Adipocyte (in vitro differentiated cells): ENCODE measurements around the gene VOPP1.

Experiments used
- DNase-seq: peaks from one replicate; pipeline ENCODE4 v3.0.0-alpha.2; 2015; ENCODE audit warnings: low read depth
- H3K27me3 ChIP-seq: replicated peaks from 2 replicates; pipeline ENCODE4 v1.7.0; 2013; ENCODE audit warnings: mild to moderate bottlenecking, low read length, moderate library complexity; ENCODE audit not compliant: control insufficient read depth, insufficient read depth
- H3K36me3 ChIP-seq: 2 replicates; pipeline ENCODE4 v1.7.0; 2013; ENCODE audit warnings: low read length, mild to moderate bottlenecking, moderate library complexity; ENCODE audit not compliant: control insufficient read depth, insufficient read depth, severe bottlenecking
- H3K4me1 ChIP-seq: 2 replicates; pipeline ENCODE4 v1.7.0; 2013; ENCODE audit warnings: mild to moderate bottlenecking, low read length, moderate library complexity; ENCODE audit not compliant: control insufficient read depth, insufficient read depth
- H3K4me3 ChIP-seq: 2 replicates; pipeline ENCODE4 v1.7.0; 2013; ENCODE audit warnings: mild to moderate bottlenecking, low read length, moderate library complexity
- H3K9ac ChIP-seq: 2 replicates; pipeline ENCODE4 v1.7.0; 2013; ENCODE audit warnings: mild to moderate bottlenecking, low read length, moderate library complexity
- H3K9me3 ChIP-seq: 2 replicates; pipeline ENCODE4 v1.7.0; 2013; ENCODE audit warnings: mild to moderate bottlenecking, low read length, moderate library complexity; ENCODE audit not compliant: control insufficient read depth

VOPP1 gene

GRCh38 chr7:55449992-55450535, 122.2 kb downstream of the VOPP1 start:
- Histone ChIP-seq H3K4me1 (peaks cover 29% of the 10 kb centered on the region), H3K27me3 (no peaks in the 10 kb centered on the region), H3K36me3 (no peaks in the 10 kb centered on the region), H3K4me3 (no peak overlapping the region), H3K9ac (no peak overlapping the region), H3K9me3 (no peaks in the 10 kb centered on the region)
- DNase-seq = no peak

- no peaks in the 10 kb centered on the region for H3K36me3 ChIP-seq
- no peak overlapping the region for H3K4me3 ChIP-seq
- H3K9me3 ChIP-seq = no peaks in the 10 kb centered on the region
- H3K9ac ChIP-seq = peak overlapping the region; percentile 9
- H3K4me1 ChIP-seq = peaks cover 34% of the 10 kb centered on the region
- H3K27me3 ChIP-seq = no peaks in the 10 kb centered on the region
- no peak for DNase-seq
Observed at GRCh38 chr7:55449205-55449991, 122.9 kb downstream of the VOPP1 start.

DNA sequence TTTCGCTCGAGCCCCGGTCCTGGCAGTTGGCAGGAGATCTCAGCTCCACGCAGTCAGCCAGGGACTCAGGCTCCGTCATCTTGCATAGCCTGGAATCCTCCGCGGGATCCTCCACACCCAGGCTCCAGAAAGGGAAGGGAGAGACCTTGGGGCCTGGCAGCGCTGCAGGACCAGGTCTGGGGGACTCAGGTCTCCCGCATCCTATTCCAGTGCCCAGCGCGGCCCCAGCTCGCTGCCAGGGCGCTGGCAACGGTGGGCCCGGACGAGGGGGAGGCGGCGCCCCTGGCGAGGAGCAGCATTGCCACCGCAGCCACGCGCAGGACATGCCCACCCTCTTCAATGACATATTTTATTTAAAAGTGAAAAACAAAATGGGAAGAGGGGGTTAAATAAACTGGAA, 123.8 kb downstream of the VOPP1 start:
- H3K9ac ChIP-seq = peak overlapping the region; percentile 9

DNA sequence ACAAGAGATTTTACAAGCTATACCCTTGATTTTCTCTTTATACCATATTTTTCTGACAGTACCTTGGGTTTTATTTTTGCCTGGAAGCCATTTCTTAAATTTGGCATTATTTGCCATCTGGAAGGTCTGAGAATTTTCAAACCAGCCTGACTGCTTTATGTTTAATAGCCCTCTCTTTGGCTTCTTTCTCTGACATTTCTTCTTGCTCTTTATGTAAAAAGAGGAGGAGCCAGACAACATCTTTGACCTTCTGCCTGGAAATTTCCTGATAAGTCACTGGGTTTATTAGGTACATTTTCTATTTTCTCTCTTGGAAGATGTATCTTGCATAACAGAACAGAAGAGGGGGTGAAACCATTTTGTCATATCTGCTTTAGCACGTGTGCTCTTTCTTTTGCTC, 127.5 kb downstream of the VOPP1 start:
- Histone ChIP-seq H3K4me1 (peaks cover 44% of the 10 kb centered on the region), H3K4me3 (no peak overlapping the region), H3K9me3 (no peaks in the 10 kb centered on the region), H3K27me3 (no peaks in the 10 kb centered on the region), H3K36me3 (no peaks in the 10 kb centered on the region), H3K9ac (no peak overlapping the region)
- DNase-seq = no peak

More for the DNA sequence above, 123.8 kb downstream of the VOPP1 start:
- Histone ChIP-seq H3K4me3 (no peak overlapping the region), H3K36me3 (no peaks in the 10 kb centered on the region), H3K4me1 (peaks cover 34% of the 10 kb centered on the region), H3K9me3 (no peaks in the 10 kb centered on the region), H3K27me3 (no peaks in the 10 kb centered on the region)
- no peak for DNase-seq

- H3K4me3 ChIP-seq = no peak overlapping the region
- no peaks in the 10 kb centered on the region for H3K27me3 ChIP-seq
- no peak overlapping the region for H3K9ac ChIP-seq
- no peaks in the 10 kb centered on the region for H3K9me3 ChIP-seq
- H3K36me3 ChIP-seq = no peaks in the 10 kb centered on the region
- DNase-seq = peak; percentile 53
- peaks cover 41% of the 10 kb centered on the region for H3K4me1 ChIP-seq
Observed at GRCh38 chr7:55441774-55442522, 130.4 kb downstream of the VOPP1 start.

- no peak overlapping the region for H3K9ac ChIP-seq
- H3K4me3 ChIP-seq = no peak overlapping the region
- H3K27me3 ChIP-seq = no peaks in the 10 kb centered on the region
- no peaks in the 10 kb centered on the region for H3K9me3 ChIP-seq
- peaks cover 33% of the 10 kb centered on the region for H3K4me1 ChIP-seq
- no peaks in the 10 kb centered on the region for H3K36me3 ChIP-seq
- DNase-seq = no peak
Observed at GRCh38 chr7:55441002-55441401, 131.3 kb downstream of the VOPP1 start.

DNA sequence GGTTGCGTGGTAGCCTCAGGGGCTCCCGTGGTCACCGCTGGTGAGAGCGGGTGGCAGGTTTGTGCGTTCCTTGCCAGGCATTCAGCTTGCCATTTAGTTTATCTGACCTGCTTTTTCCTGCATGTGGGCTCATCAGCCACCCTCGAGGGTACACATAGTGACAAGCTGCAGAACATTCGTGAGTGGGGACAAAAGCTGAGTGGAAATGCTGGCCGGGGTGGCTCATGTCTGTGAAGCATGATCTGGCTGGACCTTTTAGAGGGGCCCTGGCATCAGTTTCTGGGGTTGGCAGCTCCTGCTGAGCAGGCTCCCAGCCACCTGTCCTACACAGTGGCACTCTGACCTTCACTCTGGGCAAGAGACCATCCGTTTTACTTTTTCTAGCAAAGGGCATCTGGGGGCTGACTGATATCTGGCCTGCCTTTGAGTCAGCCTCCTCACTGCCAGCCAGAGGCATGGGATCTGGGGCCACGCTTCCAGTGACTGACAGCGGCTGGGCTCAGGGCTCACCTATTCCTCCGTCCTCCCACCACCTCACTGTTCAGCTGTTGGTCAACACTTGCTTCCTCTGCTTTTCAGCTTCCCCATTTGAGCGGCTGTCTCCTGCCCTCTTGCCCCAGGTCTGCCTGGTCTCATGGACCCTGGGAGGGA, 132.1 kb downstream of the VOPP1 start:
- H3K4me1 ChIP-seq = peaks cover 29% of the 10 kb centered on the region
- H3K9ac ChIP-seq = no peak overlapping the region
- H3K27me3 ChIP-seq = no peaks in the 10 kb centered on the region
- no peaks in the 10 kb centered on the region for H3K9me3 ChIP-seq
- DNase-seq = no peak
- no peaks in the 10 kb centered on the region for H3K36me3 ChIP-seq
- H3K4me3 ChIP-seq = no peak overlapping the region

DNA sequence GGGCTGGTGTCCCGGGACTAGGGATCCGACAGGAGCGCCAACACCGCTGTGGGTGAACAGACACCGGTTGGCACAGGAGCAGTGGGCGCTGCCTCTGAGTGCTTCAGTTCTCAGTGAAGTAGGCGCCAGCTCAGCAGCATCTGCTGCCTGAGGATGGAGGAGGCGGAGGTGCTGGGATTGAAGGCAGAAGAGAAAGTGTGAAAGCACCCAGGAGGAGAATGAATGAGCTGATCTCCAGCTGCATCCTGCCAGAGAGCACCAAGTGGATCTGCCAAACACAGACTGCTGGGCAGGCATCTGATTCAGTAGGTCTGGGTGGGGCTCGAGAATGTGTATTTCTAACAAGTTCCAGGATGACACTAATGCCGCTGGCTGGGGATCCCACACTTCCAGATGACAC, 132.7 kb downstream of the VOPP1 start:
- H3K36me3 ChIP-seq = no peaks in the 10 kb centered on the region
- DNase-seq = no peak

GRCh38 chr7:55438757-55439525, 133.4 kb downstream of the VOPP1 start:
- H3K36me3 ChIP-seq = no peaks in the 10 kb centered on the region
- H3K4me3 ChIP-seq = no peak overlapping the region
- no peak for DNase-seq
- peaks cover 23% of the 10 kb centered on the region for H3K4me1 ChIP-seq
- no peaks in the 10 kb centered on the region for H3K9me3 ChIP-seq
- no peaks in the 10 kb centered on the region for H3K27me3 ChIP-seq
- H3K9ac ChIP-seq = no peak overlapping the region

More for the DNA sequence above, 132.7 kb downstream of the VOPP1 start:
- H3K4me3 ChIP-seq = no peak overlapping the region
- H3K27me3 ChIP-seq = no peaks in the 10 kb centered on the region
- peaks cover 24% of the 10 kb centered on the region for H3K4me1 ChIP-seq
- H3K9me3 ChIP-seq = no peaks in the 10 kb centered on the region
- H3K9ac ChIP-seq = no peak overlapping the region

GRCh38 chr7:55438085-55438756, 134.1 kb downstream of the VOPP1 start:
- H3K4me1 ChIP-seq = peaks cover 23% of the 10 kb centered on the region
- no peak overlapping the region for H3K4me3 ChIP-seq
- DNase-seq = no peak
- H3K27me3 ChIP-seq = no peaks in the 10 kb centered on the region
- no peaks in the 10 kb centered on the region for H3K9me3 ChIP-seq
- H3K36me3 ChIP-seq = no peaks in the 10 kb centered on the region
- H3K9ac ChIP-seq = no peak overlapping the region
